IPS-18c (cell line): ENCODE measurements around the gene MYO10.
"Not testable (repeated sequence)": the region's sequence is repeated elsewhere in the genome, so short reads cannot be mapped to it uniquely, and the experiment has no call there.

ENCODE experiments used
- H3K4me3 ChIP-seq: 2 replicates; pipeline ENCODE4 v1.7.0; 2013; ENCODE audit warnings: low read depth, mild to moderate bottlenecking, low read length, moderate library complexity; ENCODE audit not compliant: insufficient read depth
- H3K9me3 ChIP-seq: one replicate; pipeline ENCODE4 v1.6.1; 2013; ENCODE audit warnings: mild to moderate bottlenecking, low read length, moderate library complexity; ENCODE audit not compliant: control insufficient read depth, insufficient read depth

MYO10 gene

DNA sequence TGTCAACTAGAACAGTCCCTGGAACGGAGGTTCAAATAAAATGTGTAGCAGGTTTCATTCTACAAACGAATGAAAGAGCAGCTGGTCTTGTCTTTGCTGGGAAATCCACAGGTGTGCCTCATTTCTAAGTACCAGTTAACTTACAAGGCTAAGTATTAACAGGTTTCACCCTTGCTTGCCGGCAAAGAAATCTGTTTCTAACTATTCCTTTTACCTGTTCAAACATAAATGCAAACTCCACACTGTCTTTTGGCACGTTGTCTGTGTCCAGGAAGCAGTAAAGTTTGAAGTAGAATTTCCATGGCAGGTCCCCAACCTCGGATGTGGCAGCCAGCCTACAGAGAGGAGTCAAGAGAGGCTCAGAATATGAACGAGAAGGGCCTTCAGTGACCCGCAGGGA is 264.9 kb downstream of the MYO10 start:
- Histone ChIP-seq H3K4me3 (no peak overlapping the region), H3K9me3 (no peaks in the 10 kb centered on the region)

GRCh38 chr5:16669776-16670175 is 266.3 kb downstream of the MYO10 start:
- H3K9me3 ChIP-seq = no peaks in the 10 kb centered on the region

DNA sequence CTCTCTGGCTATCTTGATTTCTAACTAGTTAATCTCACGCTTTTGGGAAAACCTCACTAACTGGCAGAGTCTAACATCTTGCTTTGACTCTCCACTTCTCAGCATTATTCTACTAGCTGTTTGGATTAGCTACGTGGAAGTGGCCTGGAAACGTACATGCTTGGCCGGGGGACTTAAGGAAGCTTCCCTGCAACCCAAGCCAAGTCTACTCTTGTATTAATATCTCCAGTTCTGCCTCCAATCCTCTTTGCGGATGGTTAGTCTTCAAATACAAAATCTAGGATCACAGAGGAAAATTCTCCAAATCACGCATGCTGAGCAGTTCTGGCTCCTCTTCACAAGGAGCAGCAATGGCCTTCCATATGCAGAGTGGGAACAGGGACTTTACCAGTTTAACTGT is 267.5 kb downstream of the MYO10 start:
- H3K9me3 ChIP-seq = no peaks in the 10 kb centered on the region
- H3K4me3 ChIP-seq = no peak overlapping the region

More at GRCh38 chr5:16669776-16670175, 266.3 kb downstream of the MYO10 start:
- H3K4me3 ChIP-seq = no peak overlapping the region

- Histone ChIP-seq H3K4me3 (no peak overlapping the region), H3K9me3 (no peaks in the 10 kb centered on the region)
These were observed 267.9 kb downstream of the MYO10 start for GRCh38 chr5:16668194-16668593.

GRCh38 chr5:16666883-16667398 is 269.1 kb downstream of the MYO10 start:
- no peak overlapping the region for H3K4me3 ChIP-seq
- H3K9me3 ChIP-seq = no peaks in the 10 kb centered on the region

DNA sequence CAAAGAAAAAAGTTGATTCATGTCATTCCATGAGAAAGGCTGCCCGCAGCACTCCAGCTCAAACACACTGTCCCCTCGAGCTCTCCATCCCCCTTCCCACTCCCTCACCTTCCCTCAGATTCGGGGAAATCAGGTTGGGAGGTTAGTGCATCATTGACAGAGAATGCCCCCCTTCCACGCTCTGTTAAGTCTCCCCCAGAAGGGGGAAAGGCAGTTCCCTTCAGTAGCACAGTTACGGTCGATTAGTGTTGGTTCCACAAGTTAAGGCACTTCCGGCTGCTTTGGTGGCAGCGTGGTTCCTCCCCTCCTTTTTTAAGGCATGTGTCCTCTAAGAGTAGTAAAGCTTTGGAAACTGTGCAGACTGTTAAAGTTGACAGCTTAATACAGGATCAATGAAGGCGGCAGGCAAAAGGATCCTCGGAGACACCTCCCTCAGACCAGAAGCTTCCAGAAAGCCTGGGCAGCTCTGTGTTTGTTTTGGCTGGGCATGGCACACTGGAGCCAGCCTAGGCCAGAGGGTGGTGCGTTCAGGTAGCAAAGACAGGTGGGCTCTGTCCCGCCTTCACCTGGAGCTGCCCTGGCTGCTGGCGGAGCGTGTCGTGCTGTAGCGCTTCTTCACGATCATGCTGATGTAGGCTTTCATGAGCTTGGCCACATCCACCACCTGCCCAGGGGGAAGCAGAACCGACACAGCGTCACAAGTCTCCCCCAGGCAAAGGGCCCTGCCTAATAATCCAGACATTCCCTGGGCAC is 269.8 kb downstream of the MYO10 start:
- no peak overlapping the region for H3K4me3 ChIP-seq

DNA sequence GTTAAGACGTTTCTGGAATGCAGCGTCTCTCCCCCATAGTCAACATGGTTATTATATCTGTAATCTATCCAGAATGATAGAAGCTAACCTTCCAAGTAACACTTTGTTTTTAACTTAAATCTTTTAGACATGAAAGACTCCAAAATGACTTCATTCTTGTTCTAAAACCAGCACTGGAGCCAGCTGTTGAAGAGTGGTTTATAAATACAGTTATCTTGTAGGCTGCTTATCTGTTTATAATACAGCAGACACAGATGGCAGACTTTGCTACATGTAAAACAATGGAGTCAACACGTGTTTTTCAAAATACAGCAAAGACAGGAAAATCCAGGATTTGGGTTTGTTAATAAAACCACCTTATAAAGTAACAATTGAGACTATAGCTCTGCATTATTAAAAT is 270.5 kb downstream of the MYO10 start:
- no peak overlapping the region for H3K4me3 ChIP-seq

More for the DNA sequence above, 269.8 kb downstream of the MYO10 start:
- no peaks in the 10 kb centered on the region for H3K9me3 ChIP-seq

DNA sequence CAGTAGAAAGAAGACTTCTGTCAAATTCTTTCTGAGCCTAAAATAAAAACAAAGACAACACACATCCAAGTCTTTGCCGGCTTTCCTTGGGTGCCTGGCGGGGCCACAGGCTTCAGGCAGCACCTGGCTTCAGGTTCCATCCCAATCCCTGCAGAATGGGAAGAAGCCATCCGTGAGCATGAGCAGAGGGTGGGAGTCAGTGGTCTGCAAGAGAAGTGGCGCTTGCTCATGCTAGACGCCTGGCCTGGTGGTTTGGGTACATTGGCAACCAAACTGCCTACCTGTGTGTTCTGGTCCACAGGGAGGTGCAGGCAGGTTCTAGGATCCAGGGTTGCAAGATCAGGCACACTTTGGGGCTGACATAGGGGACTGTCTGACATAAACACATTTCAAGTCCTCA is 271.7 kb downstream of the MYO10 start:
- H3K9me3 ChIP-seq = no peaks in the 10 kb centered on the region
- H3K4me3 ChIP-seq = no peak overlapping the region

More for the DNA sequence above, 270.5 kb downstream of the MYO10 start:
- H3K9me3 ChIP-seq = no peaks in the 10 kb centered on the region

GRCh38 chr5:16663840-16664239 is 272.2 kb downstream of the MYO10 start:
- Histone ChIP-seq H3K4me3 (no peak overlapping the region), H3K9me3 (peaks cover under 1% of the 10 kb centered on the region)

- no peak overlapping the region for H3K4me3 ChIP-seq
- peaks cover 5% of the 10 kb centered on the region for H3K9me3 ChIP-seq
These were observed 274.4 kb downstream of the MYO10 start for GRCh38 chr5:16661713-16662112.

- H3K4me3 ChIP-seq = no peak overlapping the region
These were observed 275.1 kb downstream of the MYO10 start for GRCh38 chr5:16660982-16661381.

GRCh38 chr5:16659536-16659935 is 276.6 kb downstream of the MYO10 start:
- peaks cover 5% of the 10 kb centered on the region for H3K9me3 ChIP-seq
- no peak overlapping the region for H3K4me3 ChIP-seq

More at GRCh38 chr5:16660982-16661381, 275.1 kb downstream of the MYO10 start:
- peaks cover 5% of the 10 kb centered on the region for H3K9me3 ChIP-seq

DNA sequence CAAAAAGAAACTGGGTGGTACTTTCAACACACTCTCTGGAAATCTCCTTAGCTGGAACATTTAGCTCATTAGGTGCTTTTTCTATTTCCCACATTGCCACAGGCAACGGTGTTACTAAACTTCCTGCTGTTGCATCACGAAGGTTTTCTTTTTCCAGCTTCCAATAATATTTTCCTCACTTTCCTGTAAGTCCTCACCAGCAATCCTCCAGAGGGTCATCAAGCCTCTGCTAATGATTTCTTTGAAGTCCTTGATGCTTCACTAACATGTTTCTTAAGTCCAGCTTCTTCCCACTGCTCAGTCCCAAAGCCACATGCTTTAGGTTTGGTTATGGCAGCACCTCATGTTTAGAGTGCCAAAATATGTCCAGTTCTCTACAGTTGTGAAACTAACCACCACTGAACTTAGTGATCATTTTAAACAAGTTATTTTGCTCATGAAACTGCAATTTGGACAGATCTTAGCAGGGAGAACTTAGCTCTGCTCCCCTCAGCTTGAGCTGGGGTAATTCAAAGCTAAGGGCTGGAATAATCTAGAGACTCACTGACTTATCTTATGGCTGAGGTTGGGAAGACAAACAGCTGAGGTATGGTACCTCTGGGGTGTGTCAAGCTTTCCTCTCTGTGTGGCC is 279.4 kb downstream of the MYO10 start:
- Histone ChIP-seq H3K4me3 (no peak overlapping the region), H3K9me3 (peaks cover 5% of the 10 kb centered on the region)

DNA sequence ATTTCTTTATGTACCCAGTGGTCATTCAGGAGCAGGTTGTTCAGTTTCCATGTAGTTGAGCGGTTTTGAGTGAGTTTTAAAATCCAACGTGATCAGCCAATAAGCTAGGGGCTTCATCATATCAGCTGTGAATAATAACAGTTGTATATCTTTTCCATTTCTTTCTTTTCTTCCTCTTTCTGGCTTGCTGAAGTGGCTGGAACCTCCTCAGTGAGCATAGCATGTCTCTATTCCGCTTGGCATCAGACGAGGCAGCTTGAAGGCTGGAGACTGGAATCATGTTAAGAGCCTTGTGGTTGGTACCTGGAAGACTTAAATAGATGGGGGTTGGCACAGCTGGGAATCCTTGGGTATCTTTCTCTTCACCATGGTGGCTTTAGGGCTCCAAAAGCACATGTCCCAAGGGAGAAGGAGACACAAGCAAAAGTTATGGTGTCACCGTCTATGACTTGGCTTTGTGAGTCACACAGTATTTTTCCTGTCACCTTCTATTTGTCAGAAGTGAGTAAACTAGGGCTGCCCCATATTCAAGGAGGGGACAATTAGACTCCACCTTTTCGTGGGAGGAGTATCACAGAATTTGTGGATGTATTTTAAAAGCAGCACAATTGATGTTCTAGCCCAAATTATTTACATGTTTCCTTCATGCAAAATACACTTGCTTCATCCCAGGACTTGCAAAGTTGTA is 281.3 kb downstream of the MYO10 start:
- Histone ChIP-seq H3K4me3 (no peak overlapping the region), H3K9me3 (peaks cover 5% of the 10 kb centered on the region)

DNA sequence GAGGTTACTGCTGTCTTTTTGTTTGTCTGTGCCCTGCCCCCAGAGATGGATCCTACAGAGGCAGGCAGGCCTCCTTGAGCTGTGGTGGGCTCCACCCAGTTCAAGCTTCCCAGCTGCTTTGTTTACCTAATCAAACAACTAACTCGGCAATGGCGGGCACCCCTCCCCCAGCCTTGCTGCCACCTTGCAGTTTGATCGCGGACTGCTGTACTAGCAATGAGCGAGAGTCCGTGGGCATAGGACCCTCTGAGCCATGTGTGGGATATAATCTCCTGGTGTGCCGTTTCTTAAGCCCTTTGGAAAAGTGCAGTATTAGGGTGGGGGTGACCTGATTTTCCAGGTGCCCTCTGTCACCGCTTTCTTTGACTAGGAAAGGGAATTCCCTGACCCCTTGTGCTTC is 287.3 kb downstream of the MYO10 start:
- H3K4me3 ChIP-seq, H3K9me3 ChIP-seq: not testable (repeated sequence)

- Histone ChIP-seq H3K9me3 (no peaks in the 10 kb centered on the region), H3K4me3 (no peak overlapping the region)
These were observed 291.7 kb downstream of the MYO10 start for GRCh38 chr5:16644301-16644889.

DNA sequence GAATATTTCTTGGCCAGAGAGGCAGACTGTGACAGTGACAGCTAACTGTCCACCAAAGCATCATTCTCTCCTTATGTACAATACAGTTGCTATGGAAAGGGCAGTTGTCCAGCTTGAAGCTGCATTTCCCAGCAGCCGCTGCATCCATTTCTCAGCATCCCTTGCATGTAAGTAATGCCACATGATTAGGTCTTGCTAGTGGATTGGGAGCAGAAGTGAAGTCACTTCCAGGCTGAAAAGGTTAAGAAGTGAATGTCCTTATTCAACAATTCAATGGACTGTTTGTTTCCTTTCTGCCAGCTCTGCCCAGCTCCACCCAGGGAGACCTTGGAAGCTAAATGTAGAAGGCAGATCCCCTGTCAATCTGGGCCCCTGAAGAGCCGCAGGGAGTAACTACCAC is 293.2 kb downstream of the MYO10 start:
- Histone ChIP-seq H3K9me3 (peaks cover under 1% of the 10 kb centered on the region), H3K4me3 (no peak overlapping the region)
